HEK293 (cell line): Measurements from ENCODE around the gene GFOD1.

Source experiments
- CTCF ChIA-PET: fragments of 350-600 bp; formaldehyde crosslinking; extraction: SDS; loops from one replicate; lab custom pipeline; 2021; ENCODE audit warnings: antibody characterized with exemption; lab: Yijun Ruan, JAX
- POLR2A ChIA-PET: fragments of 300-600 bp; formaldehyde crosslinking; extraction: SDS; loops from one replicate; lab custom pipeline; 2020; ENCODE audit warnings: antibody characterized with exemption, inconsistent platforms; lab: Yijun Ruan, JAX
- H3K27ac ChIP-seq: fragments of 200-500 bp; sonication (Bioruptor generic); 2 replicates; pipeline ENCODE4 v1.5.1; 2014; ENCODE audit warnings: low read depth, low read length, control low read depth, inconsistent platforms; ENCODE audit errors: extremely low read depth
- H3K36me3 ChIP-seq, 2 experiments: fragments of 200-500 bp in 1 of 2; sonication (Bioruptor generic) in 1 of 2; 1 replicate in 1 of 2; 2 replicates in 1 of 2; pipeline ENCODE4 v1.5.1; 2014 to 2017; ENCODE audit warnings: inconsistent platforms in 2 of 2, low read length in 2 of 2; ENCODE audit not compliant: control insufficient read depth in 2 of 2, insufficient read depth in 1 of 2
- H3K4me1 ChIP-seq: fragments of 200-500 bp; sonication (Bioruptor generic); 2 replicates; pipeline ENCODE4 v1.5.1; 2014; ENCODE audit warnings: mild to moderate bottlenecking, low read length, inconsistent platforms; ENCODE audit not compliant: control insufficient read depth, insufficient read depth
- H3K4me3 ChIP-seq: 2 replicates; pipeline ENCODE4 v1.5.1; 2011; ENCODE audit warnings: low read depth, mild to moderate bottlenecking, control low read depth, low read length, moderate library complexity
- H3K9me3 ChIP-seq: fragments of 200-500 bp; sonication (Bioruptor generic); 2 replicates; pipeline ENCODE4 v1.5.1; 2014; ENCODE audit warnings: low read depth, low read length, inconsistent platforms; ENCODE audit not compliant: control insufficient read depth, insufficient read depth
- BCL11A ChIP-seq: fragments of 450-650 bp; formaldehyde crosslinking; IDR thresholded peaks from 2 replicates; pipeline ENCODE4 v1.5.1; 2016; ENCODE audit warnings: low read depth, missing biosample characterization, missing genetic modification characterization
- GFI1B ChIP-seq: fragments of 450-650 bp; formaldehyde crosslinking; IDR thresholded peaks from 2 replicates; pipeline ENCODE4 v1.5.1; 2016; ENCODE audit warnings: missing biosample characterization, missing genetic modification characterization
- KLF8 ChIP-seq: fragments of 450-650 bp; formaldehyde crosslinking; IDR thresholded peaks from 2 replicates; pipeline ENCODE4 v1.5.1; 2016; ENCODE audit warnings: missing biosample characterization, missing genetic modification characterization
- SALL2 ChIP-seq: fragments of 450-650 bp; formaldehyde crosslinking; IDR thresholded peaks from 2 replicates; pipeline ENCODE4 v1.5.0; 2017; ENCODE audit warnings: missing biosample characterization, mild to moderate bottlenecking, missing genetic modification characterization, borderline replicate concordance
- SP2 ChIP-seq: fragments of 450-650 bp; formaldehyde crosslinking; IDR thresholded peaks from 2 replicates; pipeline ENCODE4 v1.5.1; 2016; ENCODE audit warnings: missing biosample characterization, missing genetic modification characterization
- ZBTB8A ChIP-seq: fragments of 450-650 bp; formaldehyde crosslinking; IDR thresholded peaks from 2 replicates; pipeline ENCODE4 v1.5.1; 2016; ENCODE audit warnings: missing biosample characterization, missing genetic modification characterization
- ZFP69B ChIP-seq: fragments of 450-650 bp; formaldehyde crosslinking; IDR thresholded peaks from 2 replicates; pipeline ENCODE4 v1.5.1; 2016; ENCODE audit warnings: missing biosample characterization, missing genetic modification characterization
- ZNF10 ChIP-seq: fragments of 450-650 bp; formaldehyde crosslinking; IDR thresholded peaks from 2 replicates; pipeline ENCODE4 v1.5.1; 2017; ENCODE audit warnings: missing biosample characterization, missing genetic modification characterization
- ZNF112 ChIP-seq: fragments of 450-650 bp; formaldehyde crosslinking; IDR thresholded peaks from 2 replicates; pipeline ENCODE4 v1.5.0; 2017; ENCODE audit warnings: missing biosample characterization, missing genetic modification characterization
- ZNF184 ChIP-seq: fragments of 450-650 bp; IDR thresholded peaks from 2 replicates; pipeline ENCODE4 v1.5.1; 2018; ENCODE audit warnings: missing biosample characterization, mild to moderate bottlenecking, missing genetic modification characterization
- ZNF239 ChIP-seq: fragments of 450-650 bp; formaldehyde crosslinking; IDR thresholded peaks from 2 replicates; pipeline ENCODE4 v1.5.1; 2016; ENCODE audit warnings: missing biosample characterization, missing genetic modification characterization
- ZNF274 ChIP-seq, 2 experiments: fragments of 200-500 bp in 1 of 2; fragments of 450-650 bp in 1 of 2; sonication (Bioruptor generic) in 1 of 2; formaldehyde crosslinking in 1 of 2; IDR thresholded peaks; 2 replicates each; pipeline versions ENCODE4 v1.5.1 to v1.6.1; 2014 to 2016; ENCODE audit warnings: borderline replicate concordance in 1 of 2, inconsistent platforms in 1 of 2, low read length in 1 of 2, missing biosample characterization in 1 of 2, missing genetic modification characterization in 1 of 2
- ZNF280C ChIP-seq: fragments of 450-650 bp; formaldehyde crosslinking; IDR thresholded peaks from 2 replicates; pipeline ENCODE4 v1.5.1; 2016; ENCODE audit warnings: missing biosample characterization, missing genetic modification characterization
- ZNF398 ChIP-seq: fragments of 450-650 bp; formaldehyde crosslinking; IDR thresholded peaks from 2 replicates; pipeline ENCODE4 v1.5.1; 2017; ENCODE audit warnings: missing biosample characterization, missing genetic modification characterization
- ZNF48 ChIP-seq: fragments of 450-650 bp; formaldehyde crosslinking; IDR thresholded peaks from 2 replicates; pipeline ENCODE4 v1.5.1; 2016; ENCODE audit warnings: missing biosample characterization, missing genetic modification characterization
- ZNF501 ChIP-seq: fragments of 450-650 bp; formaldehyde crosslinking; IDR thresholded peaks from 2 replicates; pipeline ENCODE4 v1.5.1; 2016; ENCODE audit warnings: missing biosample characterization, missing genetic modification characterization
- ZNF510 ChIP-seq: fragments of 450-650 bp; formaldehyde crosslinking; IDR thresholded peaks from 2 replicates; pipeline ENCODE4 v1.5.1; 2018; ENCODE audit warnings: mild to moderate bottlenecking, missing genetic modification characterization, missing biosample characterization; ENCODE audit not compliant: insufficient replicate concordance
- ZNF596 ChIP-seq: fragments of 450-650 bp; IDR thresholded peaks from 2 replicates; pipeline ENCODE4 v1.5.0; 2018; ENCODE audit warnings: missing biosample characterization, mild to moderate bottlenecking, missing genetic modification characterization, moderate library complexity
- ZNF660 ChIP-seq: fragments of 450-650 bp; IDR thresholded peaks from 2 replicates; pipeline ENCODE4 v1.5.1; 2018; ENCODE audit warnings: missing biosample characterization, mild to moderate bottlenecking, missing genetic modification characterization
- ZNF701 ChIP-seq: fragments of 450-650 bp; formaldehyde crosslinking; IDR thresholded peaks from 2 replicates; pipeline ENCODE4 v1.5.1; 2016; ENCODE audit warnings: missing biosample characterization, missing genetic modification characterization
- ZNF777 ChIP-seq: fragments of 450-650 bp; formaldehyde crosslinking; IDR thresholded peaks from 2 replicates; pipeline ENCODE4 v1.5.1; 2017; ENCODE audit warnings: missing biosample characterization, missing genetic modification characterization, borderline replicate concordance
- ZSCAN18 ChIP-seq: fragments of 450-650 bp; formaldehyde crosslinking; IDR thresholded peaks from 2 replicates; pipeline ENCODE4 v1.5.1; 2016; ENCODE audit warnings: missing biosample characterization, missing genetic modification characterization
- ZSCAN30 ChIP-seq: fragments of 450-650 bp; IDR thresholded peaks from 2 replicates; pipeline ENCODE4 v1.5.1; 2018; ENCODE audit warnings: missing biosample characterization, mild to moderate bottlenecking, missing genetic modification characterization, moderate library complexity
- TF ChIP-seq, protein P1 (sequence below): fragments of 450-650 bp; formaldehyde crosslinking; IDR thresholded peaks from 2 replicates; pipeline ENCODE4 v1.5.1; 2016; ENCODE audit warnings: missing biosample characterization, missing genetic modification characterization

Gene GFOD1

DNA sequence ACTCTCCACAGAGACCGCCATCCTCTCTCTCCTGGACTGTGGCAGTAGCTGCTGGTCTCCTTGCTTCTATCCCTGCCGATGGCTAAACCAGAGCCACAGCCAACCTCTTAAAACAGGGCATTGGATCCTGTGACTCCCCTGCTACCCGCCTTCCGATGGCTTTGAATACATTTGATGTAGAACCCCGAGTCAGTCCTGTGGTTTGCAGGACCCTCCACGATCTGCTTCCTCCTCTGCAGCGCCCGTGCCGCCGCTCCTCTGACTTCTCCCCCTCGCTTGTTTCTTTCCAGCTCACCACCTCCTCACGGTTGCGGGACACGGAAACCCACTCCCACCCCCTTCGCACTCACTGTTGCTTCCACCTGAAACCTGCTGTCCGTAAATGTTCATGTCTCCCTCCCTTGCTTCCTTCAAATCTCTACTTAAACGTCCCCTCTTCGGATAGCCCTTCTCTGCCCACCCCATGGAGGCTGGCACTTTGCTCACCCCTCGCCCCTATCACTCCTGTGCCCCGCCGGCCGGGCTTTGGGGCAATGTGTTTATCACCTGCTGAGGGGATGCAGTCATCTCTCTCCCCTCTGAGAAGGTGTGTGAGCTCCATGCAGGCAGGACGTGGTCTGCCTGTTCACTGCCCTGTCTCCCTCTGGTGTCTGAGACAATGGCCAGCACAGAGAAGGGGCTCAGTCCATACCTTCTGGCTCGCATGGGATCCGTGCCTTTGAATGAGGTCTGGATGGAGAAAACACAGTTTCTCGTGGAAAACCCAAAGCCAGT, 67.8 kb downstream of the GFOD1 start:
- ChIA-PET POLR2A (interaction anchor here (1.4 kb wide), 1 partner anchor 155 kb away, joined by 3 read pairs; the partner anchor contains the start of gene SIRT5), CTCF (no interaction called here)
- Histone ChIP-seq H3K9me3 (no peaks in the 10 kb centered on the region), H3K27ac (no peak overlapping the region), H3K4me3 (no peak overlapping the region), H3K36me3 (no peaks in the 10 kb centered on the region), H3K4me1 (peaks cover 26% of the 10 kb centered on the region)
- no peak for TF ChIP-seq ZNF280C (tag by site-specific recombination)
- no peak for TF ChIP-seq BCL11A (tag by site-specific recombination)
- no peak for TF ChIP-seq ZBTB8A (tag by site-specific recombination)
- no peak for TF ChIP-seq ZNF184 (tag by site-specific recombination)
- TF ChIP-seq ZSCAN30: no peak

DNA sequence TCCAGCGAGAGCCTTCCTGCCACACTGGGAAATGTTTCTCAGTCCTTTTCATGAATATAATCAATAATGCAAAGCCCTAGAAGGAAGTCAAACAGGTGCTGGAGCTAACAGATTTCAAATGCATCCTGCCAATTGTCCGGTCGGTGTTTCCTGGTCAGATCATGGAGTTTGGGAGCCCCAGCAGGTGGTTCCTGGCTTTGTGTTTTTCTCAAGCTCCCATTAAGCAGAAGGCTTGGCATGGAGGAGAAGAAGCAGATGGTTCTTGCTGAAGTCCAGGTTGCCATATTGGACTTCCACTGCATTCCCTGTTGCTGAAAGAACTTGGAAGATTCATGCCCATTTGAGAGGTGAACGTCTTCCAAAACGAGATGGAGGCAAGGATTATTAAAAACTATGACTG, 68.6 kb downstream of the GFOD1 start:
- POLR2A ChIA-PET: interaction anchor here (1.4 kb wide), 1 partner anchor 156 kb away, joined by 3 read pairs; the partner anchor contains the start of gene SIRT5
- Histone ChIP-seq H3K27ac (no peak overlapping the region), H3K9me3 (no peaks in the 10 kb centered on the region), H3K4me1 (peaks cover 26% of the 10 kb centered on the region)
- TF ChIP-seq ZNF274 (IDR thresholded peaks at IDR 0.05; ENCODE audit: low read length) (no peak), ZNF274 (tag by site-specific recombination; IDR thresholded peaks at IDR 0.05; ENCODE audit: borderline replicate concordance) (no peak), GFI1B (tag by site-specific recombination) (no peak), KLF8 (no peak), ZNF596 (tag by site-specific recombination) (no peak), ZNF701 (tag by site-specific recombination) (no peak), ZNF10 (tag by site-specific recombination) (no peak), SALL2 (tag by site-specific recombination) (no peak), ZNF112 (tag by site-specific recombination) (no peak), ZNF660 (no peak), ZSCAN18 (tag by site-specific recombination) (no peak), ZNF48 (tag by site-specific recombination) (no peak), ZNF398 (tag by site-specific recombination) (no peak), ZNF239 (tag by site-specific recombination) (no peak), ZFP69B (no peak), ZNF501 (no peak), SP2 (tag by site-specific recombination) (no peak), ZNF510 (tag by site-specific recombination) (no peak), ZNF777 (tag by site-specific recombination) (no peak)
- TF ChIP-seq, protein P1, sequence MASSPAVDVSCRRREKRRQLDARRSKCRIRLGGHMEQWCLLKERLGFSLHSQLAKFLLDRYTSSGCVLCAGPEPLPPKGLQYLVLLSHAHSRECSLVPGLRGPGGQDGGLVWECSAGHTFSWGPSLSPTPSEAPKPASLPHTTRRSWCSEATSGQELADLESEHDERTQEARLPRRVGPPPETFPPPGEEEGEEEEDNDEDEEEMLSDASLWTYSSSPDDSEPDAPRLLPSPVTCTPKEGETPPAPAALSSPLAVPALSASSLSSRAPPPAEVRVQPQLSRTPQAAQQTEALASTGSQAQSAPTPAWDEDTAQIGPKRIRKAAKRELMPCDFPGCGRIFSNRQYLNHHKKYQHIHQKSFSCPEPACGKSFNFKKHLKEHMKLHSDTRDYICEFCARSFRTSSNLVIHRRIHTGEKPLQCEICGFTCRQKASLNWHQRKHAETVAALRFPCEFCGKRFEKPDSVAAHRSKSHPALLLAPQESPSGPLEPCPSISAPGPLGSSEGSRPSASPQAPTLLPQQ (tag by site-specific recombination): no peak
- TF ChIP-seq, all 188 proteins: peak for 0
- CTCF ChIA-PET: interaction anchor here (1.0 kb wide), 1 partner anchor 14 kb away, joined by 4 read pairs; no protein-coding TSS in a partner anchor
- Histone ChIP-seq H3K36me3 (no peaks in the 10 kb centered on the region), H3K4me3 (no peak overlapping the region)
